Measurements from ENCODE around the gene TBC1D9B.

GRCh38 chr5:179904463-179905160, 3.1 kb downstream of the TBC1D9B start:
- TF ChIP-seq CTCF (IDR thresholded peaks at IDR 0.05) (no peak), POLR2A (IDR thresholded peaks at IDR 0.05) (no peak), POLR2AphosphoS5 (IDR thresholded peaks at IDR 0.05) (no peak)
